K562 (cell line): Measurements from ENCODE around the gene PTBP2. TPM values are rescaled to one million over a fixed set of nuclear protein-coding genes. Genes with fewer than 3 reads are reported as not detected.

Source experiments
- ATF2 ChIP-seq: sonication (generic); formaldehyde crosslinking; IDR thresholded peaks from 2 replicates; pipeline ENCODE4 v1.8.1; 2022; ENCODE audit warnings: missing genetic modification reagents
- REST ChIP-seq, 2 experiments: fragments of 450-650 bp; formaldehyde crosslinking in 1 of 2; IDR thresholded peaks; 2 replicates each; pipeline versions ENCODE4 v1.4.0 to v1.6.1; 2014 to 2020; ENCODE audit warnings: mild to moderate bottlenecking in 2 of 2, borderline replicate concordance in 1 of 2, low read depth in 1 of 2
- polyA plus RNA-seq, 8 experiments: library from polyadenylated mRNA; depleted of rRNA in 4 of 8; stranded (reverse) in 5 of 8; unstranded in 3 of 8; fragments of >200 nt; fragmentation: Nextera tagmentation in 2 of 8; fragmentation: Illumina TruSeq in 1 of 8; extraction: Ambion mirVana in 2 of 8; extraction: Trizol in 1 of 8; gene quantifications; 2 replicates each; pipeline versions ENCODE4 v1.2.1 to v1.2.3, GENCODE V29; 2011 to 2014; ENCODE audit warnings: inconsistent platforms in 1 of 8, missing spikeins in 1 of 8
- total RNA-seq, 7 experiments: library from RNA; depleted of rRNA in 6 of 7; stranded (reverse); fragments of >200 nt in 6 of 7; fragmentation: Illumina TruSeq in 2 of 7; extraction: Trizol in 2 of 7; gene quantifications; 2 replicates each; pipeline versions ENCODE4 v1.2.1 to v1.2.3, GENCODE V29; 2011 to 2021; ENCODE audit warnings: low replicate concordance in 1 of 7
- TF ChIP-seq, protein P1 (sequence below): fragments of 450-650 bp; formaldehyde crosslinking; IDR thresholded peaks from 2 replicates; pipeline ENCODE4 v1.4.0; 2020; ENCODE audit warnings: mild to moderate bottlenecking, moderate library complexity

PTBP2 gene
- total and polyA plus RNA-seq, 9 of the 15 experiments (the other 6 are each of a cell fraction or from before 2014, with no cell fraction given), result 9.8 to 30.6 (median 19.0) TPM

- TF ChIP-seq, protein P1, sequence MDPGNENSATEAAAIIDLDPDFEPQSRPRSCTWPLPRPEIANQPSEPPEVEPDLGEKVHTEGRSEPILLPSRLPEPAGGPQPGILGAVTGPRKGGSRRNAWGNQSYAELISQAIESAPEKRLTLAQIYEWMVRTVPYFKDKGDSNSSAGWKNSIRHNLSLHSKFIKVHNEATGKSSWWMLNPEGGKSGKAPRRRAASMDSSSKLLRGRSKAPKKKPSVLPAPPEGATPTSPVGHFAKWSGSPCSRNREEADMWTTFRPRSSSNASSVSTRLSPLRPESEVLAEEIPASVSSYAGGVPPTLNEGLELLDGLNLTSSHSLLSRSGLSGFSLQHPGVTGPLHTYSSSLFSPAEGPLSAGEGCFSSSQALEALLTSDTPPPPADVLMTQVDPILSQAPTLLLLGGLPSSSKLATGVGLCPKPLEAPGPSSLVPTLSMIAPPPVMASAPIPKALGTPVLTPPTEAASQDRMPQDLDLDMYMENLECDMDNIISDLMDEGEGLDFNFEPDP (CRISPR knock-in tag), result no peak
- TF ChIP-seq REST (IDR thresholded peaks at IDR 0.05; ENCODE audit: borderline replicate concordance), result no peak
- no peak for TF ChIP-seq REST (CRISPR knock-in tag; IDR thresholded peaks at IDR 0.05; ENCODE audit: low read depth)
- no peak for TF ChIP-seq ATF2 (CRISPR knock-in tag)
Measured at GRCh38 chr1:96843196-96843595, 121.6 kb downstream of the PTBP2 start (continued).
